ENCODE measurements around the gene CREB3. TPM values are rescaled to one million over a fixed set of nuclear protein-coding genes. Genes with fewer than 3 reads are reported as not detected.

Gene CREB3
- total RNA-seq, 2 experiments from 2014 or later: 13.7 to 13.8 TPM

GRCh38 chr9:35755071-35755470 lies 22.6 kb downstream of the CREB3 start:
- no peaks in the 10 kb centered on the region for H3K27me3 Mint-ChIP-seq (ENCODE audit: low read depth)
- DNase-seq: no peak
- H3K9me3 Mint-ChIP-seq: no peaks in the 10 kb centered on the region
- H3K27ac Mint-ChIP-seq: no peak overlapping the region
- CTCF ChIA-PET: interaction anchor here (0.6 to 3.8 kb wide), 2 partner anchors 20 to 57 kb away, joined by 3 to 32 read pairs; partner anchors contain the start of gene SPAG8
- H3K4me1 Mint-ChIP-seq (ENCODE audit: low read depth): peaks cover 34% of the 10 kb centered on the region
- H3K36me3 Mint-ChIP-seq (ENCODE audit: low read depth): peaks cover 8% of the 10 kb centered on the region
- intact Hi-C loops (cut with micrococcal nuclease): no loop called here
- no peak overlapping the region for H3K4me3 Mint-ChIP-seq

GRCh38 chr9:35756275-35757225 lies 24.1 kb downstream of the CREB3 start:
- H3K36me3 Mint-ChIP-seq (ENCODE audit: low read depth): peaks cover 11% of the 10 kb centered on the region
- peak overlapping the region; percentile 94 for H3K4me3 Mint-ChIP-seq
- H3K27me3 Mint-ChIP-seq (ENCODE audit: low read depth): no peaks in the 10 kb centered on the region
- H3K9me3 Mint-ChIP-seq: no peaks in the 10 kb centered on the region
- CTCF ChIA-PET: interaction anchor here (0.6 to 3.8 kb wide), 17 partner anchors 9 to 151 kb away, joined by 3 to 32 read pairs (median 4); partner anchors contain the start of genes CREB3, GBA2, RGP1 and TLN1
- peak overlapping the region; percentile 95 for H3K27ac Mint-ChIP-seq
- H3K4me1 Mint-ChIP-seq (ENCODE audit: low read depth): peaks cover 33% of the 10 kb centered on the region
- peak; percentile 92 for DNase-seq
- intact Hi-C loops (cut with micrococcal nuclease): loop anchor here (1.0 to 2.0 kb wide), 3 partner anchors 24 to 72 kb away; partner anchors contain the start of genes CREB3, FAM221B, HINT2 and TLN1

GRCh38 chr9:35757226-35757891 lies 24.9 kb downstream of the CREB3 start:
- CTCF ChIA-PET: interaction anchor here (0.6 to 3.8 kb wide), 14 partner anchors 10 to 152 kb away, joined by 3 to 32 read pairs (median 4); partner anchors contain the start of genes CREB3, GBA2, RGP1 and TLN1
- intact Hi-C loops (cut with micrococcal nuclease): loop anchor here (2.0 kb wide), 2 partner anchors 57 to 71 kb away; partner anchors contain the start of genes FAM221B, HINT2 and TMEM8B
- peak; percentile 34 for DNase-seq
- H3K36me3 Mint-ChIP-seq (ENCODE audit: low read depth): peaks cover 9% of the 10 kb centered on the region
- H3K27me3 Mint-ChIP-seq (ENCODE audit: low read depth): no peaks in the 10 kb centered on the region
- H3K9me3 Mint-ChIP-seq: no peaks in the 10 kb centered on the region
- peak overlapping the region; percentile 95 for H3K27ac Mint-ChIP-seq
- peak overlapping the region; percentile 94 for H3K4me3 Mint-ChIP-seq
- peaks cover 37% of the 10 kb centered on the region for H3K4me1 Mint-ChIP-seq (ENCODE audit: low read depth)

GRCh38 chr9:35757892-35758275 lies 25.4 kb downstream of the CREB3 start:
- Mint-ChIP-seq H3K9me3 (no peaks in the 10 kb centered on the region), H3K27ac (peak overlapping the region; percentile 20), H3K27me3 (ENCODE audit: low read depth) (no peaks in the 10 kb centered on the region), H3K36me3 (ENCODE audit: low read depth) (peaks cover 7% of the 10 kb centered on the region), H3K4me1 (ENCODE audit: low read depth) (peaks cover 37% of the 10 kb centered on the region), H3K4me3 (peak overlapping the region; percentile 94)
- no peak for DNase-seq
- intact Hi-C loops (cut with micrococcal nuclease): loop anchor here (2.0 kb wide), 2 partner anchors 57 to 71 kb away; partner anchors contain the start of genes FAM221B, HINT2 and TMEM8B
- CTCF ChIA-PET: interaction anchor here (1.7 kb wide), 1 partner anchor 32 kb away, joined by 7 read pairs; no protein-coding TSS in a partner anchor

GRCh38 chr9:35758475-35759050 lies 26.1 kb downstream of the CREB3 start:
- intact Hi-C loops (cut with micrococcal nuclease): no loop called here
- Mint-ChIP-seq H3K36me3 (ENCODE audit: low read depth) (peaks cover 9% of the 10 kb centered on the region), H3K9me3 (no peaks in the 10 kb centered on the region), H3K4me1 (ENCODE audit: low read depth) (peaks cover 39% of the 10 kb centered on the region), H3K27me3 (ENCODE audit: low read depth) (no peaks in the 10 kb centered on the region), H3K4me3 (peak overlapping the region; percentile 59), H3K27ac (peak overlapping the region; percentile 0)
- CTCF ChIA-PET: interaction anchor here (1.2 kb wide), 1 partner anchor 67 kb away, joined by 3 read pairs; no protein-coding TSS in a partner anchor
- DNase-seq: no peak

GRCh38 chr9:35759795-35760194 lies 27.3 kb downstream of the CREB3 start:
- CTCF ChIA-PET: interaction anchor here (0.6 to 1.8 kb wide), 4 partner anchors 9 to 66 kb away, joined by 3 to 5 read pairs (median 4); no protein-coding TSS in a partner anchor
- H3K27ac Mint-ChIP-seq: no peak overlapping the region
- DNase-seq: no peak
- H3K36me3 Mint-ChIP-seq (ENCODE audit: low read depth): peaks cover 8% of the 10 kb centered on the region
- intact Hi-C loops (cut with micrococcal nuclease): no loop called here
- H3K9me3 Mint-ChIP-seq: no peaks in the 10 kb centered on the region
- peaks cover 39% of the 10 kb centered on the region for H3K4me1 Mint-ChIP-seq (ENCODE audit: low read depth)
- no peaks in the 10 kb centered on the region for H3K27me3 Mint-ChIP-seq (ENCODE audit: low read depth)
- no peak overlapping the region for H3K4me3 Mint-ChIP-seq

- intact Hi-C loops (cut with micrococcal nuclease): no loop called here
- Mint-ChIP-seq H3K27ac (no peak overlapping the region), H3K27me3 (ENCODE audit: low read depth) (no peaks in the 10 kb centered on the region), H3K4me1 (ENCODE audit: low read depth) (peaks cover 39% of the 10 kb centered on the region), H3K4me3 (no peak overlapping the region), H3K9me3 (no peaks in the 10 kb centered on the region), H3K36me3 (ENCODE audit: low read depth) (peaks cover 8% of the 10 kb centered on the region)
- CTCF ChIA-PET: interaction anchor here (0.9 to 1.8 kb wide), 5 partner anchors 8 to 30 kb away, joined by 3 to 5 read pairs (median 3); partner anchors contain the start of gene RGP1
- no peak for DNase-seq
Observed at GRCh38 chr9:35760651-35761050, 28.2 kb downstream of the CREB3 start.

- DNase-seq: no peak
- no peaks in the 10 kb centered on the region for H3K9me3 Mint-ChIP-seq
- CTCF ChIA-PET: interaction anchor here (0.5 to 2.3 kb wide), 8 partner anchors 12 to 303 kb away, joined by 3 to 6 read pairs (median 3); no protein-coding TSS in a partner anchor
- H3K36me3 Mint-ChIP-seq (ENCODE audit: low read depth): peaks cover 8% of the 10 kb centered on the region
- no peak overlapping the region for H3K4me3 Mint-ChIP-seq
- H3K4me1 Mint-ChIP-seq (ENCODE audit: low read depth): peaks cover 28% of the 10 kb centered on the region
- H3K27ac Mint-ChIP-seq: no peak overlapping the region
- no peaks in the 10 kb centered on the region for H3K27me3 Mint-ChIP-seq (ENCODE audit: low read depth)
- intact Hi-C loops (cut with micrococcal nuclease): no loop called here
Observed at GRCh38 chr9:35763181-35763580, 30.7 kb downstream of the CREB3 start.

- H3K4me1 Mint-ChIP-seq (ENCODE audit: low read depth): peaks cover 26% of the 10 kb centered on the region
- DNase-seq: no peak
- no peaks in the 10 kb centered on the region for H3K27me3 Mint-ChIP-seq (ENCODE audit: low read depth)
- intact Hi-C loops (cut with micrococcal nuclease): no loop called here
- H3K27ac Mint-ChIP-seq: no peak overlapping the region
- H3K36me3 Mint-ChIP-seq (ENCODE audit: low read depth): peaks cover 8% of the 10 kb centered on the region
- CTCF ChIA-PET: interaction anchor here (0.9 to 2.3 kb wide), 3 partner anchors 27 to 62 kb away, joined by 3 to 6 read pairs (median 3); no protein-coding TSS in a partner anchor
- H3K9me3 Mint-ChIP-seq: no peaks in the 10 kb centered on the region
- H3K4me3 Mint-ChIP-seq: no peak overlapping the region
Observed at GRCh38 chr9:35763803-35764202, 31.3 kb downstream of the CREB3 start.

GRCh38 chr9:35766997-35767396 lies 34.5 kb downstream of the CREB3 start:
- Mint-ChIP-seq H3K27ac (no peak overlapping the region), H3K4me1 (ENCODE audit: low read depth) (peaks cover 15% of the 10 kb centered on the region), H3K4me3 (no peak overlapping the region), H3K9me3 (no peaks in the 10 kb centered on the region), H3K27me3 (ENCODE audit: low read depth) (no peaks in the 10 kb centered on the region), H3K36me3 (ENCODE audit: low read depth) (peaks cover 4% of the 10 kb centered on the region)
- CTCF ChIA-PET: interaction anchor here (1.0 kb wide), 1 partner anchor 23 kb away, joined by 4 read pairs; no protein-coding TSS in a partner anchor
- no peak for DNase-seq
- intact Hi-C loops (cut with micrococcal nuclease): no loop called here

GRCh38 chr9:35767458-35767857 lies 35.0 kb downstream of the CREB3 start:
- no peak overlapping the region for H3K27ac Mint-ChIP-seq
- H3K36me3 Mint-ChIP-seq (ENCODE audit: low read depth): peaks cover 4% of the 10 kb centered on the region
- CTCF ChIA-PET: interaction anchor here (0.6 to 1.0 kb wide), 3 partner anchors 19 to 146 kb away, joined by 3 to 4 read pairs (median 3); no protein-coding TSS in a partner anchor
- H3K4me3 Mint-ChIP-seq: no peak overlapping the region
- intact Hi-C loops (cut with micrococcal nuclease): no loop called here
- H3K9me3 Mint-ChIP-seq: no peaks in the 10 kb centered on the region
- no peak for DNase-seq
- H3K4me1 Mint-ChIP-seq (ENCODE audit: low read depth): peaks cover 13% of the 10 kb centered on the region
- H3K27me3 Mint-ChIP-seq (ENCODE audit: low read depth): no peaks in the 10 kb centered on the region
